PFSK-1 (cell line): ENCODE measurements around the gene PTPRN2.

Experiments
- FOXP2 ChIP-seq: optimal IDR thresholded peaks from 2 replicates; pipeline ENCODE3; 2011; ENCODE audit warnings: borderline replicate concordance, control low read depth, inconsistent platforms; ENCODE audit not compliant: insufficient read depth; ENCODE audit errors: extremely low read length, extremely low read depth
- POLR2AphosphoS5 ChIP-seq: IDR thresholded peaks from 2 replicates; pipeline ENCODE4 v1.6.1; 2012; ENCODE audit warnings: low read depth, mild to moderate bottlenecking, control low read depth, low read length, moderate library complexity
- REST ChIP-seq, 2 experiments: IDR thresholded peaks; 2 replicates each; pipeline versions ENCODE4 v1.6.1 to v1.8.0; 2011 to 2012; ENCODE audit warnings: low read depth in 2 of 2, low read length in 2 of 2, control low read depth in 1 of 2, inconsistent platforms in 1 of 2, mild to moderate bottlenecking in 1 of 2, moderate library complexity in 1 of 2; ENCODE audit not compliant: insufficient read depth in 1 of 2
- SIN3A ChIP-seq: IDR thresholded peaks from 2 replicates; pipeline ENCODE4 v1.6.1; 2012; ENCODE audit warnings: mild to moderate bottlenecking, low read length, moderate library complexity, borderline replicate concordance; ENCODE audit not compliant: insufficient read depth
- TAF1 ChIP-seq: IDR thresholded peaks from 2 replicates; pipeline ENCODE4 v1.6.1; 2012; ENCODE audit warnings: low read length, control low read depth, borderline replicate concordance; ENCODE audit not compliant: insufficient read depth

GRCh38 chr7:157561816-157562410 lies 1025.7 kb downstream of the PTPRN2 start:
- no peak for TF ChIP-seq TAF1
- no peak for TF ChIP-seq POLR2AphosphoS5
- no peak for TF ChIP-seq REST (IDR thresholded peaks at IDR 0.05; ENCODE audit: insufficient read depth in 1 of 2, low read depth in 2 of 2, low read length in 2 of 2)
- no peak for TF ChIP-seq FOXP2
- no peak for TF ChIP-seq SIN3A
